ENCODE results near the gene CARMIL1.
"Not testable (repeated sequence)": the region's sequence is repeated elsewhere in the genome, so short reads cannot be mapped to it uniquely, and the experiment has no call there.

CARMIL1 gene

GRCh38 chr6:25296217-25296905, 17.2 kb downstream of the CARMIL1 start (continued):
- no peak for TF ChIP-seq KLF16 (tag by site-specific recombination; IDR thresholded peaks at IDR 0.05)

- Histone ChIP-seq H3K36me3 (ENCODE audit: control insufficient read depth in 2 of 2, insufficient read depth in 1 of 2, low read length in 2 of 2) (no peaks in the 10 kb centered on the region), H3K9me3 (ENCODE audit: control insufficient read depth, insufficient read depth, low read depth, low read length) (no peaks in the 10 kb centered on the region), H3K4me1 (ENCODE audit: control insufficient read depth, insufficient read depth, low read length) (peaks cover 8% of the 10 kb centered on the region; the same call in 1 of the 2 replicates), H3K4me3 (ENCODE audit: low read depth, low read length) (no peak overlapping the region), H3K27ac (ENCODE audit: extremely low read depth, low read depth, low read length) (no peak overlapping the region)
- ChIA-PET CTCF (interaction anchor here (0.9 to 1.8 kb wide), 3 partner anchors 13 to 31 kb away, joined by 3 to 5 read pairs (median 4); no protein-coding TSS in a partner anchor), POLR2A (interaction anchor here (1.0 to 1.5 kb wide), 2 partner anchors 15 to 17 kb away, joined by 4 to 9 read pairs; no protein-coding TSS in a partner anchor)
- TF ChIP-seq ZNF501 (tag by site-specific recombination; IDR thresholded peaks at IDR 0.05) (no peak), KLF16 (tag by site-specific recombination; IDR thresholded peaks at IDR 0.05) (no peak), ZSCAN16 (tag by site-specific recombination; IDR thresholded peaks at IDR 0.05) (no peak), OSR2 (tag by site-specific recombination; IDR thresholded peaks at IDR 0.05) (no peak), ZNF311 (tag by site-specific recombination; IDR thresholded peaks at IDR 0.05; ENCODE audit: borderline replicate concordance) (no peak)
Measured at GRCh38 chr6:25297039-25297441, 17.9 kb downstream of the CARMIL1 start.

GRCh38 chr6:25297823-25298522, 18.8 kb downstream of the CARMIL1 start:
- Histone ChIP-seq H3K4me1 (ENCODE audit: control insufficient read depth, insufficient read depth, low read length) (peaks cover 17% of the 10 kb centered on the region), H3K36me3 (ENCODE audit: control insufficient read depth in 2 of 2, insufficient read depth in 1 of 2, low read length in 2 of 2) (no peaks in the 10 kb centered on the region), H3K4me3 (ENCODE audit: low read depth, low read length) (no peak overlapping the region), H3K9me3 (ENCODE audit: control insufficient read depth, insufficient read depth, low read depth, low read length) (no peaks in the 10 kb centered on the region), H3K27ac (ENCODE audit: extremely low read depth, low read depth, low read length) (no peak overlapping the region)
- ChIA-PET CTCF (interaction anchor here (0.7 to 1.1 kb wide), 2 partner anchors 10 to 32 kb away, joined by 3 read pairs; no protein-coding TSS in a partner anchor), POLR2A (no interaction called here)
- TF ChIP-seq ZNF24 (tag by site-specific recombination; IDR thresholded peaks at IDR 0.05), result no peak
- TF ChIP-seq ZNF10 (tag by site-specific recombination; IDR thresholded peaks at IDR 0.05), result no peak
- no peak for TF ChIP-seq ZNF157 (tag by site-specific recombination; IDR thresholded peaks at IDR 0.05)
- TF ChIP-seq TCF7L2 (IDR thresholded peaks at IDR 0.05; ENCODE audit: borderline replicate concordance, low read depth, low read length), result no peak
- TF ChIP-seq ZSCAN30 (tag by site-specific recombination; IDR thresholded peaks at IDR 0.05), result no peak
- no peak for TF ChIP-seq KLF10 (tag by site-specific recombination; IDR thresholded peaks at IDR 0.05)
- no peak for TF ChIP-seq ZNF2 (tag by site-specific recombination; IDR thresholded peaks at IDR 0.05)
- no peak for TF ChIP-seq ZNF148 (tag by site-specific recombination; IDR thresholded peaks at IDR 0.05; ENCODE audit: borderline replicate concordance)
- TF ChIP-seq REST (tag by site-specific recombination; IDR thresholded peaks at IDR 0.05), result no peak
- no peak for TF ChIP-seq ZNF510 (tag by site-specific recombination; IDR thresholded peaks at IDR 0.05; ENCODE audit: insufficient replicate concordance)
- no peak for TF ChIP-seq BCL11A (tag by site-specific recombination; IDR thresholded peaks at IDR 0.05; ENCODE audit: low read depth)
- TF ChIP-seq ZNF366 (tag by site-specific recombination; conservative IDR thresholded peaks at IDR 0.05), result no peak
- no peak for TF ChIP-seq ZBTB8A (tag by site-specific recombination; IDR thresholded peaks at IDR 0.05)
- no peak for TF ChIP-seq ZNF423 (tag by site-specific recombination; IDR thresholded peaks at IDR 0.05)
- TF ChIP-seq ZNF350 (tag by site-specific recombination; IDR thresholded peaks at IDR 0.05), result no peak
- TF ChIP-seq ZNF433 (tag by site-specific recombination; IDR thresholded peaks at IDR 0.05; ENCODE audit: low read depth), result no peak
- no peak for TF ChIP-seq ZIC2 (tag by site-specific recombination; IDR thresholded peaks at IDR 0.05)

GRCh38 chr6:25298523-25298865, 19.3 kb downstream of the CARMIL1 start:
- H3K36me3 ChIP-seq (ENCODE audit: control insufficient read depth in 2 of 2, insufficient read depth in 1 of 2, low read length in 2 of 2); H3K9me3 ChIP-seq (ENCODE audit: control insufficient read depth, insufficient read depth, low read depth, low read length); H3K4me3 ChIP-seq (ENCODE audit: low read depth, low read length); H3K27ac ChIP-seq (ENCODE audit: extremely low read depth, low read depth, low read length): not testable (repeated sequence)
- ChIA-PET POLR2A (interaction anchor here (0.7 kb wide), 1 partner anchor 195 kb away, joined by 3 read pairs; no protein-coding TSS in a partner anchor), CTCF (interaction anchor here (1.1 kb wide), 1 partner anchor 33 kb away, joined by 3 read pairs; no protein-coding TSS in a partner anchor)
- peaks cover 18% of the 10 kb centered on the region for H3K4me1 ChIP-seq (ENCODE audit: control insufficient read depth, insufficient read depth, low read length)
